SK-N-SH (cell line): Measurements from ENCODE around the gene KLF17. TPM values are rescaled to one million over a fixed set of nuclear protein-coding genes. Genes with fewer than 3 reads are reported as not detected.

ENCODE experiments used
- CTCF ChIA-PET: fragments of 300-600, 350-600 bp; formaldehyde crosslinking; extraction: SDS; loops from one replicate; lab custom pipeline; 2021; lab: Yijun Ruan, JAX
- POLR2A ChIA-PET: fragments of 350-600 bp; sonication (Branson Sonifier 250); formaldehyde crosslinking; extraction: SDS; loops from one replicate; lab custom pipeline; 2020; ENCODE audit warnings: antibody characterized with exemption, inconsistent platforms; lab: Yijun Ruan, JAX
- DNase-seq: peaks from one replicate; pipeline ENCODE4 v3.0.0; 2012
- H2AFZ ChIP-seq: fragments of 200-600 bp; sonication (generic); 2 replicates; pipeline ENCODE4 v1.8.1; 2016; ENCODE audit warnings: antibody characterized with exemption, mild to moderate bottlenecking, low read depth
- H3F3A ChIP-seq: fragments of 200-600 bp; sonication (generic); replicated peaks from 2 replicates; pipeline ENCODE3; 2016; ENCODE audit warnings: antibody characterized with exemption, mild to moderate bottlenecking; ENCODE audit not compliant: insufficient read depth
- H3K27ac ChIP-seq, 2 experiments: fragments of 200-500 bp in 1 of 2; fragments of 200-600 bp in 1 of 2; sonication (Bioruptor generic) in 1 of 2; sonication (generic), shearing (Covaris generic) in 1 of 2; 2 replicates each; pipeline versions ENCODE4 v1.5.1 to v1.6.1; 2014 to 2016; ENCODE audit warnings: low read depth in 2 of 2, inconsistent platforms in 1 of 2, low read length in 1 of 2, mild to moderate bottlenecking in 1 of 2, mixed read lengths in 1 of 2
- H3K27me3 ChIP-seq: fragments of 200-600 bp; sonication (generic), shearing (Covaris generic); 2 replicates; pipeline ENCODE4 v1.6.1; 2016; ENCODE audit warnings: mixed run types; ENCODE audit not compliant: insufficient read depth
- H3K36me3 ChIP-seq, 2 experiments: fragments of 200-500 bp in 1 of 2; fragments of 200-600 bp in 1 of 2; sonication (Bioruptor generic) in 1 of 2; sonication (generic) in 1 of 2; replicated peaks in 1 of 2; 2 replicates each; pipeline versions ENCODE3 to v1.5.1; 2014 to 2016; ENCODE audit warnings: low read length in 1 of 2, mild to moderate bottlenecking in 1 of 2; ENCODE audit not compliant: insufficient read depth in 2 of 2, control insufficient read depth in 1 of 2
- H3K4me1 ChIP-seq, 2 experiments: fragments of 200-500 bp in 1 of 2; fragments of 200-600 bp in 1 of 2; sonication (Bioruptor generic) in 1 of 2; sonication (generic), shearing (Covaris generic) in 1 of 2; 2 replicates each; pipeline versions ENCODE4 v1.5.1 to v1.6.1; 2014 to 2016; ENCODE audit warnings: low read depth in 1 of 2, low read length in 1 of 2, mixed run types in 1 of 2; ENCODE audit not compliant: insufficient read depth in 2 of 2, control insufficient read depth in 1 of 2
- H3K4me2 ChIP-seq: fragments of 200-600 bp; sonication (generic), shearing (Covaris generic); 2 replicates; pipeline ENCODE4 v1.6.1; 2017; ENCODE audit warnings: mixed run types
- H3K4me3 ChIP-seq, 2 experiments: fragments of 200-500 bp in 1 of 2; fragments of 200-600 bp in 1 of 2; sonication (Bioruptor generic) in 1 of 2; sonication (generic), shearing (Covaris generic) in 1 of 2; 2 replicates each; pipeline versions ENCODE4 v1.5.1 to v1.8.1; 2014 to 2016; ENCODE audit warnings: low read depth in 2 of 2, inconsistent platforms in 1 of 2, low read length in 1 of 2, mild to moderate bottlenecking in 1 of 2, mixed read lengths in 1 of 2, moderate library complexity in 1 of 2
- H3K79me2 ChIP-seq: fragments of 200-600 bp; sonication (generic); 2 replicates; pipeline ENCODE4 v1.8.1; 2017; ENCODE audit warnings: mild to moderate bottlenecking; ENCODE audit not compliant: insufficient read depth
- H3K9ac ChIP-seq: fragments of 200-600 bp; sonication (generic); 2 replicates; pipeline ENCODE4 v1.6.1; 2017; ENCODE audit warnings: mixed run types
- H3K9me2 ChIP-seq: fragments of 200-600 bp; sonication (generic); 2 replicates; pipeline ENCODE4 v1.6.1; 2017; ENCODE audit warnings: mixed run types
- H3K9me3 ChIP-seq: fragments of 200-600 bp; sonication (generic); 2 replicates; pipeline ENCODE4 v1.6.1; 2017; ENCODE audit warnings: mixed run types, mild to moderate bottlenecking, moderate library complexity
- H4K20me1 ChIP-seq: fragments of 200-600 bp; sonication (generic); 2 replicates; pipeline ENCODE4 v1.6.1; 2017; ENCODE audit warnings: mild to moderate bottlenecking, mixed run types; ENCODE audit not compliant: insufficient read depth
- EP300 ChIP-seq, 2 experiments: IDR thresholded peaks; 2 replicates each; pipeline versions ENCODE4 v1.4.0 to v1.6.1; 2012; ENCODE audit warnings: borderline replicate concordance in 1 of 2, low read depth in 1 of 2, low read length in 1 of 2
- FOSL2 ChIP-seq: IDR thresholded peaks from 2 replicates; pipeline ENCODE4 v1.4.0; 2012; ENCODE audit warnings: low read depth, mild to moderate bottlenecking, moderate library complexity, borderline replicate concordance
- FOXJ3 ChIP-seq: sonication (generic); formaldehyde crosslinking; IDR thresholded peaks from 2 replicates; pipeline ENCODE4 v1.5.1; 2020; ENCODE audit warnings: mild to moderate bottlenecking, missing genetic modification reagents
- JUND ChIP-seq: IDR thresholded peaks from 2 replicates; pipeline ENCODE4 v1.4.0; 2012
- MEF2A ChIP-seq: IDR thresholded peaks from 2 replicates; pipeline ENCODE4 v1.4.0; 2012; ENCODE audit warnings: low read depth, borderline replicate concordance
- POLR2AphosphoS5 ChIP-seq: IDR thresholded peaks from 2 replicates; pipeline ENCODE4 v1.6.1; 2012; ENCODE audit warnings: low read depth, low read length
- RAD21 ChIP-seq: IDR thresholded peaks from 2 replicates; pipeline ENCODE4 v1.6.1; 2012; ENCODE audit warnings: mild to moderate bottlenecking, low read length
- RXRA ChIP-seq: IDR thresholded peaks from 2 replicates; pipeline ENCODE4 v1.4.0; 2012; ENCODE audit warnings: low read depth, mild to moderate bottlenecking, borderline replicate concordance
- TAF1 ChIP-seq: IDR thresholded peaks from 2 replicates; pipeline ENCODE4 v1.6.1; 2012; ENCODE audit warnings: low read depth, mild to moderate bottlenecking, low read length, moderate library complexity, borderline replicate concordance
- TEAD4 ChIP-seq: IDR thresholded peaks from 2 replicates; pipeline ENCODE4 v1.4.0; 2012; ENCODE audit warnings: mild to moderate bottlenecking, borderline replicate concordance; ENCODE audit not compliant: insufficient read depth
- WGBS: methylation state at CpG from one replicate; pipeline ENCODE4 v1.1.6; 2017; ENCODE audit warnings: low lambda C conversion rate; 5-methylcytosine and 5-hydroxymethylcytosine counted together
- polyA plus RNA-seq, 3 experiments: library from polyadenylated mRNA; depleted of rRNA; stranded (reverse); fragments of >200 nt; gene quantifications; 2 replicates each; pipeline ENCODE4 v1.2.3, GENCODE V29; 2012
- TF ChIP-seq, protein P1 (sequence below): fragments of 150-350 bp; IDR thresholded peaks from 2 replicates; pipeline ENCODE4 v1.6.1; 2016; ENCODE audit warnings: mild to moderate bottlenecking, low read depth, low read length
- TF ChIP-seq, protein P2 (sequence below): IDR thresholded peaks from 2 replicates; pipeline ENCODE4 v1.4.0; 2012; ENCODE audit warnings: low read depth, borderline replicate concordance
- TF ChIP-seq, protein P3 (sequence below): fragments of 200-600 bp; sonication (generic); IDR thresholded peaks from 2 replicates; pipeline ENCODE4 v1.6.1; 2017; ENCODE audit warnings: antibody characterized with exemption, mild to moderate bottlenecking, moderate library complexity
- TF ChIP-seq, protein P4 (sequence below): IDR thresholded peaks from 2 replicates; pipeline ENCODE4; 2012
- TF ChIP-seq, protein P5 (sequence below): IDR thresholded peaks from 2 replicates; pipeline ENCODE4 v1.4.0; 2012; ENCODE audit warnings: low read depth, borderline replicate concordance

KLF17 gene
- polyA plus RNA-seq, 1 of the 3 experiments (the other 2 are of a cell fraction): 0.21 TPM

DNA sequence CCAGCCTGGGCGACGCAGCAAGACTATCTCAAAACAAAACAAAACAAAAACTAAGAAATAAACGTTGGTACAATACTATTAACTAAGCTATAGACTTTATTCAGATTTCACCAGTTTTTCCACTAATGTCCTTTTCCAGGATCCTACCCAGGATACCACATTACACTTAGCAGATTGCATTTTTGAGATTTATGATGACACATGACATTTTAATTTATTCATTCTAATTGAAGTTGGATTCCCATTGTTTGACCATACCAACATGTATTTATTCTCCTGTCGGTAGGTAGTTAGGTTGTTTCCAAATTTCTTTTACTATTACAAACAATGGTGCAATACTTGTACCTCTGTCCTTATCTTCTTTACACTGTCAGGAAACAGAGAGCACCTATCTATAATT lies 6.8 kb upstream of the KLF17 start:
- H3K36me3 ChIP-seq: no peaks in the 10 kb centered on the region
- no peak overlapping the region for H3K4me3 ChIP-seq
- no peaks in the 10 kb centered on the region for H3K9me3 ChIP-seq
- H3K27me3 ChIP-seq: no peaks in the 10 kb centered on the region
- CTCF ChIA-PET: no interaction called here
- WGBS: 67% methylated on average over 4 of the region's 4 CpGs
- no peaks in the 10 kb centered on the region for H4K20me1 ChIP-seq
- no peak overlapping the region for H3K4me2 ChIP-seq
- DNase-seq: no peak
- POLR2A ChIA-PET: no interaction called here
- H2AFZ ChIP-seq: no peak overlapping the region
- H3K27ac ChIP-seq: no peak overlapping the region
- H3K4me1 ChIP-seq: no peaks in the 10 kb centered on the region; a peak in 1 of 4 replicates
- H3K9me2 ChIP-seq: no peaks in the 10 kb centered on the region
- no peaks in the 10 kb centered on the region for H3F3A ChIP-seq
- TF ChIP-seq, protein P1, sequence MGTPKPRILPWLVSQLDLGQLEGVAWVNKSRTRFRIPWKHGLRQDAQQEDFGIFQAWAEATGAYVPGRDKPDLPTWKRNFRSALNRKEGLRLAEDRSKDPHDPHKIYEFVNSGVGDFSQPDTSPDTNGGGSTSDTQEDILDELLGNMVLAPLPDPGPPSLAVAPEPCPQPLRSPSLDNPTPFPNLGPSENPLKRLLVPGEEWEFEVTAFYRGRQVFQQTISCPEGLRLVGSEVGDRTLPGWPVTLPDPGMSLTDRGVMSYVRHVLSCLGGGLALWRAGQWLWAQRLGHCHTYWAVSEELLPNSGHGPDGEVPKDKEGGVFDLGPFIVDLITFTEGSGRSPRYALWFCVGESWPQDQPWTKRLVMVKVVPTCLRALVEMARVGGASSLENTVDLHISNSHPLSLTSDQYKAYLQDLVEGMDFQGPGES: no peak
- TF ChIP-seq, protein P2, sequence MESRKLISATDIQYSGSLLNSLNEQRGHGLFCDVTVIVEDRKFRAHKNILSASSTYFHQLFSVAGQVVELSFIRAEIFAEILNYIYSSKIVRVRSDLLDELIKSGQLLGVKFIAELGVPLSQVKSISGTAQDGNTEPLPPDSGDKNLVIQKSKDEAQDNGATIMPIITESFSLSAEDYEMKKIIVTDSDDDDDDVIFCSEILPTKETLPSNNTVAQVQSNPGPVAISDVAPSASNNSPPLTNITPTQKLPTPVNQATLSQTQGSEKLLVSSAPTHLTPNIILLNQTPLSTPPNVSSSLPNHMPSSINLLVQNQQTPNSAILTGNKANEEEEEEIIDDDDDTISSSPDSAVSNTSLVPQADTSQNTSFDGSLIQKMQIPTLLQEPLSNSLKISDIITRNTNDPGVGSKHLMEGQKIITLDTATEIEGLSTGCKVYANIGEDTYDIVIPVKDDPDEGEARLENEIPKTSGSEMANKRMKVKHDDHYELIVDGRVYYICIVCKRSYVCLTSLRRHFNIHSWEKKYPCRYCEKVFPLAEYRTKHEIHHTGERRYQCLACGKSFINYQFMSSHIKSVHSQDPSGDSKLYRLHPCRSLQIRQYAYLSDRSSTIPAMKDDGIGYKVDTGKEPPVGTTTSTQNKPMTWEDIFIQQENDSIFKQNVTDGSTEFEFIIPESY: no peak
- no peak for TF ChIP-seq POLR2AphosphoS5
- TF ChIP-seq EP300 (IDR thresholded peaks at IDR 0.05; ENCODE audit: borderline replicate concordance in 1 of 2, low read depth in 1 of 2, low read length in 1 of 2): no peak
- no peak for TF ChIP-seq RXRA
- no peak for TF ChIP-seq RAD21
- TF ChIP-seq, protein P3, sequence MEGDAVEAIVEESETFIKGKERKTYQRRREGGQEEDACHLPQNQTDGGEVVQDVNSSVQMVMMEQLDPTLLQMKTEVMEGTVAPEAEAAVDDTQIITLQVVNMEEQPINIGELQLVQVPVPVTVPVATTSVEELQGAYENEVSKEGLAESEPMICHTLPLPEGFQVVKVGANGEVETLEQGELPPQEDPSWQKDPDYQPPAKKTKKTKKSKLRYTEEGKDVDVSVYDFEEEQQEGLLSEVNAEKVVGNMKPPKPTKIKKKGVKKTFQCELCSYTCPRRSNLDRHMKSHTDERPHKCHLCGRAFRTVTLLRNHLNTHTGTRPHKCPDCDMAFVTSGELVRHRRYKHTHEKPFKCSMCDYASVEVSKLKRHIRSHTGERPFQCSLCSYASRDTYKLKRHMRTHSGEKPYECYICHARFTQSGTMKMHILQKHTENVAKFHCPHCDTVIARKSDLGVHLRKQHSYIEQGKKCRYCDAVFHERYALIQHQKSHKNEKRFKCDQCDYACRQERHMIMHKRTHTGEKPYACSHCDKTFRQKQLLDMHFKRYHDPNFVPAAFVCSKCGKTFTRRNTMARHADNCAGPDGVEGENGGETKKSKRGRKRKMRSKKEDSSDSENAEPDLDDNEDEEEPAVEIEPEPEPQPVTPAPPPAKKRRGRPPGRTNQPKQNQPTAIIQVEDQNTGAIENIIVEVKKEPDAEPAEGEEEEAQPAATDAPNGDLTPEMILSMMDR: no peak
- TF ChIP-seq, protein P4, sequence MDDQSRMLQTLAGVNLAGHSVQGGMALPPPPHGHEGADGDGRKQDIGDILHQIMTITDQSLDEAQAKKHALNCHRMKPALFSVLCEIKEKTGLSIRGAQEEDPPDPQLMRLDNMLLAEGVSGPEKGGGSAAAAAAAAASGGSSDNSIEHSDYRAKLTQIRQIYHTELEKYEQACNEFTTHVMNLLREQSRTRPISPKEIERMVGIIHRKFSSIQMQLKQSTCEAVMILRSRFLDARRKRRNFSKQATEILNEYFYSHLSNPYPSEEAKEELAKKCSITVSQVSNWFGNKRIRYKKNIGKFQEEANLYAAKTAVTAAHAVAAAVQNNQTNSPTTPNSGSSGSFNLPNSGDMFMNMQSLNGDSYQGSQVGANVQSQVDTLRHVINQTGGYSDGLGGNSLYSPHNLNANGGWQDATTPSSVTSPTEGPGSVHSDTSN: no peak
- no peak for TF ChIP-seq JUND
- no peak for TF ChIP-seq TEAD4
- TF ChIP-seq TAF1: no peak
- TF ChIP-seq FOXJ3 (CRISPR knock-in tag): no peak
- TF ChIP-seq MEF2A: no peak
- no peak for TF ChIP-seq FOSL2
- TF ChIP-seq, protein P5, sequence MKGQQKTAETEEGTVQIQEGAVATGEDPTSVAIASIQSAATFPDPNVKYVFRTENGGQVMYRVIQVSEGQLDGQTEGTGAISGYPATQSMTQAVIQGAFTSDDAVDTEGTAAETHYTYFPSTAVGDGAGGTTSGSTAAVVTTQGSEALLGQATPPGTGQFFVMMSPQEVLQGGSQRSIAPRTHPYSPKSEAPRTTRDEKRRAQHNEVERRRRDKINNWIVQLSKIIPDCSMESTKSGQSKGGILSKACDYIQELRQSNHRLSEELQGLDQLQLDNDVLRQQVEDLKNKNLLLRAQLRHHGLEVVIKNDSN: no peak
- H3K79me2 ChIP-seq: no peaks in the 10 kb centered on the region
- H3K9ac ChIP-seq: no peak overlapping the region
